ENCODE measurements around the gene HSF2BP. TPM values are rescaled to one million over a fixed set of nuclear protein-coding genes. Genes with fewer than 3 reads are reported as not detected.
A peak's percentile ranks its signal among the peaks of the same experiment; 100 is the strongest.
"Not testable (repeated sequence)": the region's sequence is repeated elsewhere in the genome, so short reads cannot be mapped to it uniquely, and the experiment has no call there.

HSF2BP gene
- total RNA-seq, 1 donor: 1.8 TPM

- Histone ChIP-seq H3K4me3 (ENCODE audit: insufficient read depth, low read length) (no peak overlapping the region), H4K20me1 (ENCODE audit: insufficient read depth, low read length) (no peaks in the 10 kb centered on the region), H3K36me3 (ENCODE audit: insufficient read depth, low read length) (peaks cover 69% of the 10 kb centered on the region), H3K9me3 (ENCODE audit: low read depth, low read length) (no peaks in the 10 kb centered on the region), H3K4me2 (ENCODE audit: insufficient read depth, low read length) (no peak overlapping the region), H3K79me2 (ENCODE audit: insufficient read depth, low read length) (no peaks in the 10 kb centered on the region), H2AFZ (ENCODE audit: low read length) (no peak overlapping the region), H3K4me1 (ENCODE audit: insufficient read depth, low read length) (no peaks in the 10 kb centered on the region), H3K27me3 (ENCODE audit: insufficient read depth, low read length) (no peaks in the 10 kb centered on the region), H3K27ac (ENCODE audit: low read depth, low read length) (no peak overlapping the region)
- no peak for TF ChIP-seq CTCF (IDR thresholded peaks at IDR 0.05; ENCODE audit: extremely low read depth, low read depth, low read length)
- DNase-seq (ENCODE audit: insufficient read length, low spot score, missing footprints): peak; percentile 29
These were observed 28.5 kb upstream of the HSF2BP start for GRCh38 chr21:43687566-43688399.

DNA sequence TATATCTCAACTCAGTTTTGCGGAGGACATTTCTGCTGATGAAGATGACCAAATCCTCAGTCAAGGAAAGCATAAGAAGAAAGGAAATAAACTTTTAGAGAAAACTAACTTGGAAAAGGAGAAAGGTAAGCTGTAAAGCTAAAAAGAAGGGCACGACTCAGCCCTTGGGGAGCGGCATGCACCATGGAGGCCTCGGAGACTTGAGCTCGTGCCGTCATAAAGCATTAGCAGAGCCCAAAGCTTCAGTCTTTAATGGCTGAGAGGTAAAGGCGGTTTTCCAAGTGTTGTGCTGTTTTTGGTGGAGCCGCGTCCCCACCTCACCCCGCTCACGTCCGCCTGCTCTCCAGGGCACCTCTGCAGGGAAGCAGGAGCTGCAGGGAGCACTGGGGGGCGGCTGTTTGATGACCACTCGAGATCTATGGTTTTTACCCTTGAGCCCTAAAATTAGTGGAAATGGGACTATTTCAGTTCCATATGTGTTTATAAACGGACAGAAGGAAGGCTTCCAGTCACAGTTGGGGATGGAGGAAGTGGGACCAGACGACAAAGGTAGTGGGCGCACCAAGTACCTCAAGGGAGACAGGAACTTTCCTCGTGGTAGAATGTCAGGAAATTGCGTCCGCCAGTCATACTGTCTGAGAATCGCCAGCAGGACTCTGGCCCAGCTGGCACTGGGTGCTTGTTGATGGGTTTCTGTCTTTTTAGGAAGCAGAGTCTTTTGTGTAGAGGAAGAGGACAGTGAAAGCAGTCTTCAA is 27.7 kb upstream of the HSF2BP start:
- H3K4me3 ChIP-seq (ENCODE audit: insufficient read depth, low read length): no peak overlapping the region
- no peaks in the 10 kb centered on the region for H3K27me3 ChIP-seq (ENCODE audit: insufficient read depth, low read length)
- peak; percentile 69 for DNase-seq (ENCODE audit: insufficient read length, low spot score, missing footprints)
- no peak for TF ChIP-seq CTCF (IDR thresholded peaks at IDR 0.05; ENCODE audit: extremely low read depth, low read depth, low read length)
- H3K27ac ChIP-seq (ENCODE audit: low read depth, low read length): no peak overlapping the region
- H2AFZ ChIP-seq (ENCODE audit: low read length): no peak overlapping the region
- H3K79me2 ChIP-seq (ENCODE audit: insufficient read depth, low read length): no peaks in the 10 kb centered on the region
- no peaks in the 10 kb centered on the region for H3K4me1 ChIP-seq (ENCODE audit: insufficient read depth, low read length)
- H3K36me3 ChIP-seq (ENCODE audit: insufficient read depth, low read length): peaks cover 72% of the 10 kb centered on the region
- H3K4me2 ChIP-seq (ENCODE audit: insufficient read depth, low read length): no peak overlapping the region
- no peaks in the 10 kb centered on the region for H4K20me1 ChIP-seq (ENCODE audit: insufficient read depth, low read length)
- H3K9me3 ChIP-seq (ENCODE audit: low read depth, low read length): no peaks in the 10 kb centered on the region

- Histone ChIP-seq H3K27ac (ENCODE audit: low read depth, low read length) (no peak overlapping the region), H3K9me3 (ENCODE audit: low read depth, low read length) (no peaks in the 10 kb centered on the region), H3K36me3 (ENCODE audit: insufficient read depth, low read length) (peaks cover 60% of the 10 kb centered on the region), H4K20me1 (ENCODE audit: insufficient read depth, low read length) (no peaks in the 10 kb centered on the region), H3K79me2 (ENCODE audit: insufficient read depth, low read length) (no peaks in the 10 kb centered on the region), H3K4me2 (ENCODE audit: insufficient read depth, low read length) (no peak overlapping the region), H3K4me3 (ENCODE audit: insufficient read depth, low read length) (no peak overlapping the region), H3K27me3 (ENCODE audit: insufficient read depth, low read length) (no peaks in the 10 kb centered on the region), H3K4me1 (ENCODE audit: insufficient read depth, low read length) (no peaks in the 10 kb centered on the region), H2AFZ (ENCODE audit: low read length) (no peak overlapping the region)
- DNase-seq (ENCODE audit: insufficient read length, low spot score, missing footprints): peak; percentile 58
- no peak for TF ChIP-seq CTCF (IDR thresholded peaks at IDR 0.05; ENCODE audit: extremely low read depth, low read depth, low read length)
These were observed 25.1 kb upstream of the HSF2BP start for GRCh38 chr21:43684424-43684823.

GRCh38 chr21:43681650-43682049 is 22.4 kb upstream of the HSF2BP start:
- peaks cover 3% of the 10 kb centered on the region for H3K79me2 ChIP-seq (ENCODE audit: insufficient read depth, low read length)
- H2AFZ ChIP-seq (ENCODE audit: low read length): no peak overlapping the region
- H3K4me1 ChIP-seq (ENCODE audit: insufficient read depth, low read length): no peaks in the 10 kb centered on the region
- H4K20me1 ChIP-seq (ENCODE audit: insufficient read depth, low read length): no peaks in the 10 kb centered on the region
- H3K4me2 ChIP-seq (ENCODE audit: insufficient read depth, low read length): no peak overlapping the region
- no peaks in the 10 kb centered on the region for H3K9me3 ChIP-seq (ENCODE audit: low read depth, low read length)
- no peak for TF ChIP-seq CTCF (IDR thresholded peaks at IDR 0.05; ENCODE audit: extremely low read depth, low read depth, low read length)
- H3K27ac ChIP-seq (ENCODE audit: low read depth, low read length): no peak overlapping the region
- H3K36me3 ChIP-seq (ENCODE audit: insufficient read depth, low read length): peaks cover 52% of the 10 kb centered on the region
- no peak for DNase-seq (ENCODE audit: insufficient read length, low spot score, missing footprints)
- no peaks in the 10 kb centered on the region for H3K27me3 ChIP-seq (ENCODE audit: insufficient read depth, low read length)
- H3K4me3 ChIP-seq (ENCODE audit: insufficient read depth, low read length): no peak overlapping the region

DNA sequence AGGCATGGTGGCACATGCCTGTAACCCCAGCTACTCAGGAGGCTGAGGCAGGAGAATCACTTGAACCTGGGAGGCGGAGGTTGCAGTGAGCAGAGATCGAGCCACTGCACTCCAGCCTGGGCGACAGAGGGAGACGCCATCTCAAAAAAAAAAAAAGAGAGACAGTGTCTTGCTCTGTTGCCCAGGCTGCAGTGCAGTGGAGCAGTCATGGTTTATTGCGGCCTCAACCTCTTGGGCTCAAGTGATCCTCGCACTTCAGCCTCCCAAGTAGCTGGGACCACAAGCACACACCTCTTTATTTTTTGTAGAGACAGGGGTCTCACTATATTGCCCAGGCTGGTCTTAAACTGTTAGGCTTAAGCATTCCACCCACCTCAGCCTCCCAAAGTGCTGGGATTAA is 21.1 kb upstream of the HSF2BP start:
- not testable (repeated sequence) for H2AFZ ChIP-seq (ENCODE audit: low read length); H3K79me2 ChIP-seq (ENCODE audit: insufficient read depth, low read length); DNase-seq (ENCODE audit: insufficient read length, low spot score, missing footprints); H3K27me3 ChIP-seq (ENCODE audit: insufficient read depth, low read length); H3K9me3 ChIP-seq (ENCODE audit: low read depth, low read length); H4K20me1 ChIP-seq (ENCODE audit: insufficient read depth, low read length); H3K4me1 ChIP-seq (ENCODE audit: insufficient read depth, low read length); H3K27ac ChIP-seq (ENCODE audit: low read depth, low read length); H3K4me3 ChIP-seq (ENCODE audit: insufficient read depth, low read length); H3K4me2 ChIP-seq (ENCODE audit: insufficient read depth, low read length)
- H3K36me3 ChIP-seq (ENCODE audit: insufficient read depth, low read length): peaks cover 49% of the 10 kb centered on the region

Data from osteoblast (primary cell).